Coronary artery (tissue), 2 donors: ENCODE data around the gene BAG5.
A peak's percentile ranks its signal among the peaks of the same experiment; 100 is the strongest.

Experiments used
- DNase-seq: peaks from one replicate; pipeline ENCODE4 v3.0.0-alpha.2; 2017; ENCODE audit warnings: low spot score
- H3K27ac ChIP-seq, 2 donors: fragments of 200-600 bp; sonication (generic); one replicate each; pipeline ENCODE4 v1.5.1; 2016 to 2019
- H3K4me3 ChIP-seq: fragments of 200-600 bp; sonication (generic); 2 replicates; pipeline ENCODE4 v1.5.1; 2016; ENCODE audit warnings: mild to moderate bottlenecking, moderate library complexity
- CTCF ChIP-seq: fragments of 200-600 bp; sonication (generic); IDR thresholded peaks from one replicate; pipeline ENCODE4 v1.5.1; 2019; ENCODE audit warnings: antibody characterized with exemption

BAG5 gene

DNA sequence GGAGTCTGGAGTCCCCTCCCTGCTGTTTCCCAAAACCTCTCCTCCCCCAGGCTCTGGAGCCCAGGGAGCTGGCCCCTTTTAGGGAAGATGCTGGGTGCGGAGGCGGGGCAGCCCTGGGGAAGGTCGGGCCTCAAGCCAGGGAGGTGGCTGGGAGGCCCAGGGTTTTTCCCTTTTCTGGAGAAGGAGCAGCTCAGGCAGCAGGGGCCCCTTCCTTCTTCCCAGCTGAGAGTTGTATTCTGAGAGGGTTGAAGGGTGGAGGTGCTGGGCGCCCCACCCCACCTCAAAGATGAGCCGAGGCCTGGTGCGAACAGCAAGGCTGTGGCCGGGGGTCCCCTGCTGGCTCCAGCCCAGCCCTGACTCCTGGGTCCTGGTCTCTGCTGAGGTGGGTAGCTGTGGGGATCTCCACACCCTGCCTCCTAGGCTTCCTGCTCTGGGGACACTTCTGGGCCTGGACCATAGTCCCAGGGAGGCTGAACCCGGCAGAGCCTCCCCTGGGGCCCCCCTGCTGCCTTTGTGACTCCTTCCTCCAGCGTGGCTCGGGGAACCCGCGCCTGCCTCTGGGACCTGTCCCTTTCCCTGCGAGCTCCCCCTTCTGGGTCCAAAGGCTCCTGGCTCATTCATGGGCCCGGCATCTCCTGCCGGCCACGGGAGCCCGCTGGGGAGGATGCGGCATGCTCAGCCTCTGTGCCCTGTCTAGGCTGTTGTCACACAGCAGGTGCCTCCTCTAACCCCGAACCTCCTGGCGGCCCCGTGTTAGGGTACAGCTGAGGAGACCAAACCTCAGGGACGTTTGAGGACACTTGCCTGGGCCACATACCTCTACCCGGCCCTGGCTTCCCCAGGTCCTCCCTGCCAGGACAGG, 29.1 kb downstream of the BAG5 start:
- Histone ChIP-seq H3K27ac (peak overlapping the region; percentile 66 to 84), H3K4me3 (peak overlapping the region; percentile 35)
- TF ChIP-seq CTCF = no peak
- DNase-seq = no peak

GRCh38 chr14:103532216-103533136, 30.0 kb downstream of the BAG5 start:
- H3K4me3 ChIP-seq = no peak overlapping the region
- H3K27ac ChIP-seq = peak overlapping the region; percentile 66 to 84
- DNase-seq = no peak
- TF ChIP-seq CTCF = no peak

GRCh38 chr14:103531421-103532215, 30.8 kb downstream of the BAG5 start:
- no peak for DNase-seq
- H3K4me3 ChIP-seq = no peak overlapping the region

DNA sequence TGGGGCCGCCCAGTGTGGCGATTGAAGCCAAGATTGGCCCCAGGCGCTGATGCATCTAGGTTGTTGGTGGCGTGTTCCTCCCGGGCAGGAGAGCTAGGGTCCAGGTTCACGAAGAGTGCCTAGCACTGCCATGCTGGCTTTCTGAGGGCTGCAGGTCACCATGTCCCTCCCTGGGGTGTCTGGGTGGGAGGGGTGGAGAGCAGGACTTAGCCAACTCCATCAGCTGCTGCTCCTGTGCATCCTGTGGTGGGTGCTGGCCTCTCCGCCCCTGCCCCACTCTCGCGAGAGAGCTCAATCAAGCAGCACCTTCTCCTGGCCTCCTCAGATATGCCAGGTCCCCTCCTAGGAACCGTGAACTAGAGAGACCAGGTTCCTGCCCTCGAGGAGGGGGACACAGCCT, 31.6 kb downstream of the BAG5 start:
- Histone ChIP-seq H3K27ac (no peak overlapping the region), H3K4me3 (no peak overlapping the region)
- no peak for DNase-seq
- no peak for TF ChIP-seq CTCF

More at GRCh38 chr14:103531421-103532215, 30.8 kb downstream of the BAG5 start:
- TF ChIP-seq CTCF = no peak
- H3K27ac ChIP-seq = peak overlapping the region in 1 of 2 donors; percentile 84

- no peak for TF ChIP-seq CTCF
- DNase-seq = no peak
- H3K27ac ChIP-seq = no peak overlapping the region
- no peak overlapping the region for H3K4me3 ChIP-seq
Observed at GRCh38 chr14:103530390-103530789, 32.1 kb downstream of the BAG5 start.

- DNase-seq = no peak
- H3K4me3 ChIP-seq = peak overlapping the region; percentile 95
- no peak for TF ChIP-seq CTCF
- peak overlapping the region; percentile 91 to 94 for H3K27ac ChIP-seq
Observed at GRCh38 chr14:103529383-103530365, 32.8 kb downstream of the BAG5 start.
